GM21786 (cell line): ENCODE measurements around the gene GRM7.

Experiments used
- ATAC-seq: cut with Tn5 transposase; IDR thresholded peaks from one replicate; pipeline ENCODE4 v1.9.1; 2021; ENCODE audit not compliant: unreplicated experiment

GRM7 gene

DNA sequence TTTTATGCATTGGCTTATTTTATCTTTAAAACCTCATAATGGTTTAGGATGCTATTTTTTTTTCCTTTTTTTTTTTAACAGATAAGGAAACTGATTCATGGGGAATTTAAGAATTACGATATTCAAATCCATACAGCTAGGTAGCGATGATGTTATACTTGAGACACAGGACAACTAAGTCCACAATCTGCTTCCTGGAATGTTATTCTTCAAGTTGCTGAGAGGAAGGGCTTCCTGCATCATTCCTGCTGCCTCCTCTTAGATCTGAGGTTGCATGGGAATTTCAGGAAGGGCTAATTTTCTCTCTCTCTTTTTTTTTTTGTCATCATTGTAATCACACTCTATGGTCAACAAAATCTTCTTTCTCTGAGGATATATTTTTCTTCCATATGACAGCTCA lies 595.5 kb downstream of the GRM7 start:
- ATAC-seq, result no peak

DNA sequence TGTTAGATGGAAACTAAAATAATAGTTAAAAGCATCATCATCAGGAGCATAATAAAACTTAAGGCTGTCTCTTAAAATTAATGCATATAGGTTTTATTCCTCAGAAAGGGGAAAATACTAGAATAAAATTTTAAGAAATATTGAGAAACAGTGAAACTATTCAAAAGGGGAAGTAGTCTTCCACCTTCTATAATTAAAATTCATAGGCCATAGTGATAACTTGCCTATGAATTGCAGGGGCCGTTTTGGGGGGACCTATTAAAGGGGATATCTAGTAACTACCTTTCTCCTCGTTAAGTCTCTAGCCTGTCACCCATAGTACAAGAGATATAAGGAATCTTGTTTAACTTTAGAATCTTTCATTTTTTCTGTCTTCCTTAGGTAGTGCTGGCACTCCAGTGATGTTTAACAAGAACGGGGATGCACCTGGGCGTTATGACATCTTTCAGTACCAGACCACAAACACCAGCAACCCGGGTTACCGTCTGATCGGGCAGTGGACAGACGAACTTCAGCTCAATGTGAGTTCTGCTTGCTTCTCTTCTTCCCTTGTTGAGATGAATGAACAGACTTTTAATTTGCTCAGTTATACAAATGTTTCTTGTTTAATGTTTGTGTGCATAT lies 600.4 kb downstream of the GRM7 start:
- ATAC-seq, result peak; percentile 97

DNA sequence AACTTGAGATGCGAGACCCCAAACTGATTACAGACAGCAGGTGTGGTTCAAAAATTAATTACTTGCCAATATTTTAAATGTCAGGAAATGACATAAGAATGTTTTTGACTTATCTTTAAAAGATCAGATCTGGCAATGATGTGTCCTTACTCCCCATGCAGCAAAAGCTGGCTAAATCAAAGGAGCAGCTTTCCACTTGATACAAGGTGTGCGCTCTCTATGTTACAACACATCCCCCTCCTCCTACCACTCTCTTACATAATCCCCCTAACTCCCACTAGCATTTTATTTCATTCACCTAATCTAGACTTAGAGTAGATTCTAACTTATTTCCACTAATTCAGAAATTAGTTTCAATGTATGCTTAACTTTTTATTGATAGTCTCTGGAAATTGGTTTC lies 609.0 kb downstream of the GRM7 start:
- no peak for ATAC-seq

DNA sequence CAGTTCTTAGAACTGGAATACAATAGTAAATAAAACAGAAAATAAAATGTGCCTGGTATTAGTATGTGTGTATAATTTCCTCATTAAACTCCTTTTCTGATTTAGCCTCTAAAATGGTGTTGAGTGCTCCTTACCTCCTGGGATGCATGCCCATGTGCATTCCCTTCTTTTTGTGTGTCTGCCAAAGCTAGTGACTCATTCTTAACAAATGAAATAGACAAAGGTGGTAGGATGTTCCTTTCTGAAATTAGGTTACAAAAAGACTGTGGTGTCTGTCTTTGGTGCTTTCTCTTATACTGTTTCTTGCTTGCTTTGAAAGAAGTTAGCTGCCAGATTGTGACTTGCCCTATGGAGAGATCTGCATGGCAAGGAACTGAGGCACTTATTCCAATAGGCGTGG lies 623.7 kb downstream of the GRM7 start:
- ATAC-seq, result no peak

DNA sequence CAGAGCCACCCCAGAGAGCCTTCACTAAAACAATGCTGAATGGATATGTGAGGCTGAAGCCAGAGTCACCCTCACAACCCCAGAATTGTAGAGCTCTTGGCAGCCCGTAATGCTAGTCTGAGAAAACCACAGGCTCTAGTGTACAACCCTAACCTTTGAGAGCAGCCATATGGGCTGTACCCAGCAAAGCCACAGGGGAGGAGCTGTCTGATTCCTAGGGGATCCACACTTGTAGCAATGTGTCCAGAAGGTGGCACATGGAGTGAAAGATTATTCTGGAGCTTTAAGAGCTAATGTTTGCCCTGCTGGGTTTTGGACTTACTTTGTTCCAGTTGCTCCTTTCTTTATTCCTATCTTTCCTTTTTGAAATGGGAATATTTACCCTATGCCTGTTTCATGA lies 626.8 kb downstream of the GRM7 start:
- no peak for ATAC-seq

DNA sequence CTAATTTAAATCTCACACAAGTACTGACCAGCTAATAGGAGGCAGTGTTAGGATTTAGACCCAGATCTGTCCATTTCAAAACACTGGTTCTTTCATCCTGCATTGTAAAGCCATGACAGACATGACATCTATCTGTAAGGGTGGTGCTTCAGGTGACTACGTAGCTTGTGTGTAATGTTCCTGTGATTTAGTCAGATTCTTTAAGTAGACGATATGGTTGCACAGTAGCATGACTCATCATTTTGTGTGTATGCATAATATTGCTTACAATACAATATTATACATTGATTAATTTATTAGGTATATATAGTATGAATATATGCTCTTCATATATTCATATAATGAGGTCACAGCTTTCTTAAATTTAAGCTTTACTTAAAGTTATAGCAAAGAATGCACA lies 628.5 kb downstream of the GRM7 start:
- ATAC-seq, result no peak

DNA sequence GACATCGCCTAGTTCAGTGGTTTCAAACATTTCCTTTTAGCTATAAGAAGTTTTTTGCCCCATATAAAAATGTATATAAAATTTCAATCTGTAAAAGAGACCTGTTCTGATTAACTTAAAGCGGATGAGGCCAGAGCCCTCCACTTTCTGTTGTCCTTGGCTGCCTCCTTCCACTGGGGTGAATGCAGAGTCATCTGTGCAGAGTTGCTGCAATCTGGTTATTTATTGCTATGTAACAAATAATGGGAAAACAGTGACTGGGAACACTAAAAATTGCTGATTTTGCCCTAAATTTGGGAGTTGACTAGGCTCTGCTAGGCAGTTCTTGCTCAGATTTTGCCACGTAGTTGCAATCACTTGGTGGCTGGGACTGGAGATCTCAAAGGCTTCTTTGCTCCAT lies 637.8 kb downstream of the GRM7 start:
- ATAC-seq, result no peak

DNA sequence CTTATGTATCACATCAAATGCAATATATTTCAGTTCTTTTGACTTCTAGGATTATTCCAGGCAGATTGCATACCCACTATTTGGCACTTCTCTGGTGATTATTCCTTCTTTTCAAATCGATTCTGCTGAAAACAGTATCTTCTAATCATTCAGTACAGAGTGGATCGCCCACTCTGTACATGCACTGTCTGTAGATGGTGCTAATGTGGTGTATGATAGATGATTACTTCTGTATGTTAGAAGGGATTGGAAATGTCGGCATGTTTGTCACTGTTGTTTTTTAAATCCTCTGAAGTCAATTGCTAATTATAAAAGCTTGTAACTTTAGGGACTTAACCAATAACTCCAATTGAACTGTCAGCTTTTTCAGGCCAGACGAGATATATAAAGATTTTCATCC lies 642.5 kb downstream of the GRM7 start:
- no peak for ATAC-seq

DNA sequence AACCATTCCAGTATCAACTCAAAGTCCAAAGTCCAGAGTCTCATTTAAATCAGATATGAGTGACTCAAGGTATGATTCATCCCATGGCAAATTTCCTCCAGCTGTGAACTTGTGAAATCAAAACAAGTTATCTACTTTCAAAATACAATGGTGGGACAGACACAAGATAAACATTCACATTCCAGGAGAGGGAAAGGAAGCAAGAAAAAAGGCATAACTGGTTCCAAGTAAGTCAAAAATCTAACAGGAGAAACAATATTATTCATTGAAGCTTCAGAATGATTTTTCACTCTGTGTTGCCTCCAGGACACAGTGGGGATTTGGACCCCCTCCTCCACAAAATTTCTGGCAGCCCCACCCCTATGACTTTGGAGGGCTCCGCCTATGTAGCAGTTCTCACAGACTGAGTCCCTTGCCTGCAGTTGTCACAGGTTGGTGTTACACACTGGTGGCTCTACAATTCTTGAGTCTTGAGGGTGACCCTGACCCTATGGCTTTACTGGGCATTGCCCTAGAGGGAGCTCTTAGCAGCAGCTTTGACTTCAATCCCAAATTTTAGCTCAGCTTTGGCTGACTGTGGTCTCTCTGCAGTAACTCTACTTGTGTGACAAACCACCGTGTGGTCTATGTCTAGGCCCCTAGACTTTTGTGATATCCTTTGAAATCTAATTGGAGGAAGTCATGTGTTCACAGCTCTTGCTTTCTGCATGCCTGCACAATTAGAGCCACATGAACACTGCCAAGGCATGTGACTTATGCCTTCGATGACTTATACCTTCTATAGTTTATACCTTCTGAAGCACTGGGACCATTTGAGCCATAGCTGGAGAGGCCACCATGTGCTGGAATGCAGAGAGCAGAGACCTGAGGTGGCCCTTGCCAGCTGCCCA lies 644.2 kb downstream of the GRM7 start:
- no peak for ATAC-seq

DNA sequence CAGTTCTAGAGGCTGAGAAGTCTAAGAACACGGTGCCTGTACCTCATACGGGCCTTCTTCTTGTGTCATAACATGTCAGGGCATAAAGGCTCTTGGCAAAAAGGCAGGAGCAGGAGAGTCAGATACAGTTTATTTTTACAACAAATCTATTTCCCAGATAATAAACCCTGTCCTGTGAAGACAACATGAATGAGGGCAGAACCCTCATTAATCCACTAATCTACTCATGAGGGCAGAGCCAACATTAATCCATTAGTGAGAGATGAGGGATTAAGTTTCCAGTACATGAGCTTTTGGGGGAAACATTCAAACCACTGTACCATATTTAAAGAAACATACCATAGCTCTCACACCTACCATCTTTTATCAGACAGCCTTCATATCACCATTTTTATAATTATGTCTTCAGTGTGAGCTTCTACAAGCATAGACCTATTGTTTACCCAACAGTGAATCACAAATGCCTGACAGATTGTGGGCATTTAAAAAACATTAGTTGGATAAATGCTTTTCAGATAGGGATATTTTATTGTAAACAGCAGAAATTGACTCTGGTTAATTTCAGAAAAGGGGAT lies 645.8 kb downstream of the GRM7 start:
- ATAC-seq, result no peak

DNA sequence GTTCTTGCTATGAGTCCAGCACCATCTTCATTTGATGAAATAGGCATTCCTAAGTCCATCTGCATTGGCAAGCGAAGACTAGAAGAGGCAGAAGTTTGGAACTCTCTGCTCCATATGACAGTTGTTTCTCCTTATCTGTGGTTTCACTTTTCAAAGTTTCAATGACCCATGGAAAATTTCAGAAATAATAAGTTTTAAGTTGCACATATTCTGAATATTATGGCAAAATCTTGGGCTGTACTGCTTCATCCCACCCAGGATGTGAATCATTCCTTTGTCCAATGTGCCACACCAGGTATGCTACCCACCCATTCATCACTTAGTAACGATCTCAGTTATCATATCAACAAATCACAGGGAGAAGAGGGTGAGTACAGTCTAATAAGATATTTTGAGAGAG lies 647.9 kb downstream of the GRM7 start:
- ATAC-seq, result no peak

DNA sequence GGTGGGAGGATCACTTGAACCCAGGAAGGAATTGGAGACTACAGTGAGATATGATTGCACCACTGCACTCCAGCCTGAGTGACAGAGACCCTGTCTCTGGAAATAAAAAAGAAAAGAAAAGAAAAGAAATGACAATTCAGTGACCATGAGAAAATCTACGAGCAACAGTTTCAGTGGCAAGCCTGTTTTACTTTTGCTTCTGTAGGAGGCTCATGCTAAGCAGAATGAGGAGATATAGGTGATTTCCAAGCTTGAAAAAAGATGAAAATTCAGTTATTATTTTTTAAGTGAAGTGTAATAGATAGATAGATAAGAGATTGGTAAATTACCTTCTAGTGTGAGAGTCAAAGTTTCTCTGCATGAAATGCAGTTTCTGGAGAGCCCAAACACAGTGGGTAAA lies 651.1 kb downstream of the GRM7 start:
- ATAC-seq, result no peak

DNA sequence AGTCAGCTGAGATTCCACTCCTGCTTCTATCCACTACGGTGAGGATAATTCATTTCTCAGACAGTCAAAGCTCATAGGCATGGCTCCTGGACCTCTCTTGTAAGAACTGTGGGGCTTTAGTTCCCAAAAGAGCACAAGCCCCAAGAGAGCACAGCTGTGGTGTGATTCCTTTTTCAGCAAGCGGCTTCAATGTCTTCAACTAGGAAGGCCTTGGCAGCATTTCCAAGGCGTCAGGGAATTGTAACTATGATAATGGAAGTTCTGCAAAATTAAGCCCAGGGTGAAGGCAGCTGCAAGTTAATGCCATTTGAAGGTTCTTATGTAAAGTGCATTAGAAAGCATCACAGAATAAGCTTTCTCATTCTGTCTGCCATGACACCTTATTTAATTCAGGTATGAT lies 657.1 kb downstream of the GRM7 start:
- ATAC-seq, result no peak

DNA sequence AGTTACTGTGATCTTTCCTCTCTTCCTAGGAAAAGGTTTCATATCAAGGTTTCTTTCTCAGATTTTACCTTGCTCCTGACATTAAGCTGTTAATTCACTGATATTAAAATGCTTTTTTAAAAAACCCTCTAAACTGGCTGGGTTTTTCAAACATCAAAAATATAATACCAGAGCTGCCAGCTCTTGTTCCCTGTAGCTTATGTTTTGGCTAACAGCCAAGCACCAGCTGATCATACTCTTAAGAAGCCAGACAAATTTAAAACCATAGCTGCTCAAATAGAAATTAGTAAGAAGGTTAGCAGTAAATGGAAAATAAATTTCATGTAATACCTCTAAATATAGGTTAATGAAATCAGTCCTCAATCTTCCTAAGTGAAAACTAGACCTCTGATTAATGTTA lies 657.5 kb downstream of the GRM7 start:
- ATAC-seq, result no peak

DNA sequence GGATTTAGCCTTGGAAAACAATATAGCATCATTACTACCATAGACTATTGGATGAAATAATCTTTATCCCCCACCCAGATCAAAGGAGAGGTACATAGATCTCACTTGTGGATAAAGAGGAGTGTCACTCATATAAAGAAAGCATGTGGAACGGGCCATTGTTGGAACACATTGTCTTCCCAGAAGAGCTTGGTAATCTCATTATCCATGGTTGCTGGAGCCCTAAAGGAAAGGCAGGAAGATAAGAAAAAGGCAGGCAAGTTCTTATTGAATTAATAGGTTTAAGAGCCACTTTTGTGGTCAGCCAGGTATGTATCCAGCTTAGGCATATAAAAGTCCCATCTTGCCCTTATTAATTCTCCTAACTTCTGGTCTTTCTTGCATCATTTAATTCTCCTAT lies 659.1 kb downstream of the GRM7 start:
- ATAC-seq, result no peak

DNA sequence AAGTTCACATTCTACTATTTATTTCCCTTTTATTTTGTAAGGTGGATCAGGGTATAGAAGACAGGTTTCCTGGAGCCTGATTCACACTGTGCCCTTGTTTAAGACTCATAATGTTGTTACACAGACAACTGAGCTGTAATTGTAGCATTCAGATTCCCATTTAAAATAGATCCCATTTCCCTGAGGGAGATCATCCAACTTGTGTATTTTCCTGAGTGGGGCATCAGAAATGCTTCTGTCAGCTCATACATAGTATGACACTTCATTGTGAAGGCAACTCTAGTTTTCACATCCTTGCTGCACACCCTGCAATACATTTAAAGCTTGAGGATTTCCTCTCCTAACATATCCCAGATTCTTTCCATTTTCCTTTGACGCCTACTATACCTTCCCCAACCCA lies 659.7 kb downstream of the GRM7 start:
- ATAC-seq, result no peak

DNA sequence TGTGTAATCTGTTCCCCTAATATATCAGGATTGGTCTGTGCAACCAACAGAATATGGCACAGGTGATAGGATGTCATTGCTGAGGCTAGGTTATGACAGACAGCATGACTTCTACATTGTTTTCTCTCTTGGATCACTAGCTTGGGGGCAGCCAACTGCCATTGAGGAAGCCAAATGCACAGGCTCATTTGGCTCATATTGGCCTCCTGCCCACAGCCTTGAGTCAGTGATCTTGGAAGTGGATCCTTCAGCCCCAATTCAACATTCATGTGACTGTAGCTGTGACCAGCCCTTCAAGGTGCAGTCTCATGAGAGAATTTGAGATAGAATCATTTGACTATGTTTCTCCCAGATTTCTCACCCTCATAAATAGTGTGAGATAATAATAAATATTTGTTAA lies 675.6 kb downstream of the GRM7 start:
- ATAC-seq, result no peak

DNA sequence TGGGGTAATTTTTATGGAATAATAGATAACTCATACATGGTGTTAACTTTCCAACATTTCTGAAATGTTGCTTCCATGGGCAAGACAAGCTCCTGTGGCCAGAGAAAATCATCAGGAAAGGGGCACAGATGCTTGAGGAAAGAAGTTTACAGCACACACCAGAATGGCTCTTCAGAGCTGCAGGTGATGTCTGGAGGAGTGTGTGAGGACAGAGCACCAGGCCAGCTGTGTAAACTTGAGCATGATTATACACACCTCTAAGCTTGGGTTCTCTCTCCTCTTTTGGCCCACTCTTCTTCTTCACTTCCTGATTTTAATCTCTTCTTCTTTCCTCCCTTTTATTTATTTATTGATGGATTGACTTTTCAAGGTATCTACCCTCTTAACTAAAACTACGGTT lies 676.0 kb downstream of the GRM7 start:
- ATAC-seq, result no peak

DNA sequence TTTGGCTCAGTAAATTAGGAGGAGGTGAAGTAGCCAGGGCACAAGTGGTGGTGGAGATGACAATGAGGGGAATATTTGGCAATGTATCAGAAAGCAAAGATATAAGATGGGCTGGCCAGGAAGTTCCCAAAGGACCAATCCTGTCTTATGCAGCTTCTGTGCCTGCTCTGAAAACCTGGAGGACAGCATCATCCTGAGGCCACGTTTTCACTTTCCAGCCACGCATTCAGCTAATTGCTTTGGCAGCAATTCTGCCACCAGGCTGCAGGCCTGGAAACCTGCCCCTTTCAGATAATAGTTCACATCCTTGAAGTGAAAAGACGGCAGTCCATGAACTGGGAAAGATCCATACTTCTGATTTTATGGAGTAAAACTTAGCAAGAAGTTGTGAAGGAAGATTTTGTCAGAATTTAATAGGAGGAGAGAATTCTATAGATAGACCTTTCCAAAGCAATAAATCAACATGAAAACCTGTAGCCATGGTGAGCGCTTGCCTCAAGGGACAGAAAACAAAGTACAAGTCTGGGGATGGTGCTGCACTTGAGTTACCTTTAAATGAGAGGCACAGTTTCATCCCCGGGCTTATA lies 682.5 kb downstream of the GRM7 start:
- ATAC-seq, result no peak

DNA sequence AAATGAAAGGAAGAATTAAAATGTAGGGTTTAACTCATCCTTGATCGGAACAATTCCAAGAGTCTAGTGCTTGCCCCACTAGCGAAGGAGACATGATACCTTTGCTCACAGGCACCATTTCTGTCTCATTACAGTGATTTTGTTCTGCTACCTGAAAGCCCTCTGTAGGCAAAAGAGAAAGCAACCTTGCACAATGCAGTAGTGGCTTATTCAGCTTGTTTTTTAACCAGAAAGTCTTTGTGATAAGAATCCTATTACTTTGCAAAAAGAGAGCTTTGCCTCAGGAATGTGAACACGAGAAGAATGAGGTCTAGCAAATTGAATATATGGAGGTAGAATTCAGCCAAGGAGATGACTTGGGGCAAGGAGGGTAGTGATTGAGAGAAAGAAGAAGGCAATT lies 684.4 kb downstream of the GRM7 start:
- no peak for ATAC-seq

DNA sequence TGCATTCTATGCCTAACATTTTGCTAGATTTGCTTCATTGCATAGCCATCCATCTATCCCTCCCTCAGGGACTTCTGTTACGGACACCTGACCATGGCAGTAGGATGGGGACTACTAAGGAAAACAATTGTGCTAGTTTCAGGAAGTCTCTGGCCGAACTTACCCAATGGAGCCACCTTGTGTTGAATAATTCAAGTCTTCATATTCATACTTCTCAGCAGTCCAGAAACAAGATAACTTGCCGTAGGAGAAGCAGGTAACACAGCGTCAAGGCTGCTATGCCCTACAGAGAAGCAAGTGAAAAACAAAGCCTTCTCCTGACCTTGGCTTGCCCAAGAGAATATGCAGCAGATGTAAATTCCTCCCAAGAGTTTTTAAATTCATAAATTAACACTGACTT lies 685.3 kb downstream of the GRM7 start:
- no peak for ATAC-seq

DNA sequence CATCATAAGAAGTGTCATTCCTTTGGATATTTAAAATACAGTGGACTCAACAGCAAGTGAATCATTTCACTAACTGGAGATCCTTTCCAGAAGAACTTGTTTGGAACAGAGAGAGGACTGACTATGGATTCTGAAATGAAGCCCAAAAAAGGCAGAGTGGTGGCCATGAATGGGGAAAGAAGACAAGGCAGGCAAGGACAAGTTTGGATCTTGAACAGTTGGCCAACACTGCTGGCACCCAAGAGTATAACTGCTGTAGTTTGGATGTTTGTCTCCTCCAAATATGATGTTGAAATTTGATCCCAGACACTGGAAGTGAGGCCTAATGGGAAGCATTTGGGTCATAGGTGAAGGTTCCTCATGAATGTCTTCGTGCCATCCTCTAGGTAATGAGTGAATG lies 686.9 kb downstream of the GRM7 start:
- no peak for ATAC-seq
